Caco-2 (cell line): ENCODE measurements around the gene HKDC1. TPM values are rescaled to one million over a fixed set of nuclear protein-coding genes. Genes with fewer than 3 reads are reported as not detected.

Source experiments
- BruUV-seq: library from RNA; stranded (reverse); fragments of 400-500 nt; replicated peaks from 2 replicates; lab custom pipeline; 2021; lab: Mats Ljungman, UMichigan
- CTCF ChIA-PET: fragments of 300-600 bp; sonication (Branson Sonifier 250); formaldehyde crosslinking; loops from one replicate; lab custom pipeline; 2022; ENCODE audit warnings: antibody characterized with exemption; lab: Charles Lee
- POLR2A ChIA-PET: fragments of 300-600 bp; sonication (Branson Sonifier 250); formaldehyde crosslinking; loops from one replicate; lab custom pipeline; 2022; ENCODE audit warnings: antibody characterized with exemption; lab: Charles Lee
- DNase-seq, 2 experiments: peaks; one replicate each; pipeline versions ENCODE4 v3.0.0 to v3.0.0-alpha.2; 2020 to 2022
- H3K27me3 ChIP-seq: replicated peaks from 2 replicates; pipeline ENCODE4 v1.6.0; 2011; ENCODE audit warnings: low read length; ENCODE audit not compliant: control insufficient read depth, insufficient read depth
- H3K36me3 ChIP-seq: 2 replicates; pipeline ENCODE4 v1.5.1; 2011; ENCODE audit warnings: low read length; ENCODE audit not compliant: control insufficient read depth, insufficient read depth
- H3K4me1 ChIP-seq: fragments of 250-450 bp; sonication (Bioruptor Pico); 2 replicates; pipeline ENCODE4 v1.5.1; 2020; ENCODE audit warnings: mild to moderate bottlenecking
- H3K4me3 ChIP-seq: 2 replicates; pipeline ENCODE4 v1.5.1; 2011; ENCODE audit warnings: low read depth, mild to moderate bottlenecking, control low read depth, low read length
- H3K9me3 ChIP-seq: fragments of 250-450 bp; sonication (Bioruptor Pico); 2 replicates; pipeline ENCODE4 v1.5.1; 2020; ENCODE audit warnings: mild to moderate bottlenecking, moderate library complexity
- H3K27ac Mint-ChIP-seq: one replicate; pipeline ENCODE4 v1.8.0; 2022; ENCODE audit warnings: mixed read lengths; ENCODE audit not compliant: unreplicated experiment
- H3K27me3 Mint-ChIP-seq: one replicate; pipeline ENCODE4 v1.8.0; 2022; ENCODE audit warnings: mixed read lengths; ENCODE audit not compliant: insufficient read depth, unreplicated experiment
- H3K36me3 Mint-ChIP-seq: one replicate; pipeline ENCODE4 v1.8.0; 2022; ENCODE audit warnings: mild to moderate bottlenecking, mixed read lengths; ENCODE audit not compliant: insufficient read depth, unreplicated experiment
- H3K4me1 Mint-ChIP-seq: one replicate; pipeline ENCODE4 v1.8.0; 2022; ENCODE audit warnings: low read depth, mixed read lengths; ENCODE audit not compliant: unreplicated experiment
- H3K4me3 Mint-ChIP-seq: one replicate; pipeline ENCODE4 v1.8.0; 2022; ENCODE audit warnings: mild to moderate bottlenecking, moderate library complexity, mixed read lengths; ENCODE audit not compliant: unreplicated experiment
- H3K9me3 Mint-ChIP-seq: one replicate; pipeline ENCODE4 v1.8.0; 2022; ENCODE audit warnings: mixed read lengths; ENCODE audit not compliant: unreplicated experiment
- CTCF ChIP-seq, 2 experiments: fragments of 200-600 bp in 1 of 2; IDR thresholded peaks; 1 replicate in 1 of 2; 2 replicates in 1 of 2; pipeline versions ENCODE4 v1.5.1 to v1.8.0; 2011 to 2022; ENCODE audit warnings: antibody characterized with exemption in 1 of 2, control low read depth in 1 of 2, inconsistent platforms in 1 of 2, low read depth in 1 of 2, low read length in 1 of 2, mild to moderate bottlenecking in 1 of 2, moderate library complexity in 1 of 2; ENCODE audit not compliant: insufficient read depth in 1 of 2, severe bottlenecking in 1 of 2, unreplicated experiment in 1 of 2
- intact Hi-C: fragments of 100-400 bp; cut with micrococcal nuclease; formaldehyde crosslinking; loops from one replicate; pipeline ENCODE4 v1.10.0; 2022; ENCODE audit not compliant: unreplicated experiment
- total RNA-seq: library from RNA; stranded (reverse); gene quantifications from 2 replicates; pipeline ENCODE4 v1.2.3, GENCODE V29; 2022

The HKDC1 gene
- total RNA-seq, 1 experiment from 2014 or later = 24.5 TPM

- ChIA-PET CTCF (interaction anchor here (1.5 kb wide), 1 partner anchor 183 kb away, joined by 3 read pairs; no protein-coding TSS in a partner anchor), POLR2A (no interaction called here)
- Mint-ChIP-seq H3K9me3 (no peaks in the 10 kb centered on the region), H3K27ac (peak overlapping the region; percentile 6), H3K4me3 (no peak overlapping the region), H3K27me3 (no peaks in the 10 kb centered on the region), H3K36me3 (no peaks in the 10 kb centered on the region), H3K4me1 (peaks cover 30% of the 10 kb centered on the region)
- Histone ChIP-seq H3K36me3 (peaks cover under 1% of the 10 kb centered on the region; the same call in 1 of the 2 replicates), H3K27me3 (no peaks in the 10 kb centered on the region), H3K9me3 (no peaks in the 10 kb centered on the region), H3K4me1 (peaks cover 64% of the 10 kb centered on the region), H3K4me3 (no peak overlapping the region)
- intact Hi-C loops = no loop called here
- BruUV-seq = no TSS peak
- no peak for DNase-seq
- TF ChIP-seq CTCF (IDR thresholded peaks at IDR 0.05; ENCODE audit: insufficient read depth in 1 of 2, low read depth in 1 of 2, low read length in 1 of 2, severe bottlenecking in 1 of 2, unreplicated experiment in 1 of 2) = no peak
These were observed 4.9 kb downstream of the HKDC1 start for GRCh38 chr10:69224862-69225657.

- TF ChIP-seq CTCF (IDR thresholded peaks at IDR 0.05; ENCODE audit: insufficient read depth in 1 of 2, low read depth in 1 of 2, low read length in 1 of 2, severe bottlenecking in 1 of 2, unreplicated experiment in 1 of 2) = no peak
- no peak overlapping the region for H3K4me3 ChIP-seq
- CTCF ChIA-PET = interaction anchor here (1.4 kb wide), 1 partner anchor 183 kb away, joined by 4 read pairs; no protein-coding TSS in a partner anchor
- no peaks in the 10 kb centered on the region for H3K9me3 Mint-ChIP-seq
- H3K36me3 ChIP-seq = peaks cover 1% of the 10 kb centered on the region; the same call in 1 of the 2 replicates
- no peaks in the 10 kb centered on the region for H3K27me3 ChIP-seq
- H3K4me1 ChIP-seq = peaks cover 68% of the 10 kb centered on the region
- H3K4me1 Mint-ChIP-seq = peaks cover 24% of the 10 kb centered on the region
- POLR2A ChIA-PET = no interaction called here
- H3K36me3 Mint-ChIP-seq = no peaks in the 10 kb centered on the region
- intact Hi-C loops = no loop called here
- H3K27ac Mint-ChIP-seq = no peak overlapping the region
- H3K27me3 Mint-ChIP-seq = no peaks in the 10 kb centered on the region
- no peak overlapping the region for H3K4me3 Mint-ChIP-seq
- H3K9me3 ChIP-seq = no peaks in the 10 kb centered on the region
- BruUV-seq = no TSS peak
- DNase-seq = no peak
These were observed 5.5 kb downstream of the HKDC1 start for GRCh38 chr10:69225681-69226080.

GRCh38 chr10:69226919-69227450, 6.9 kb downstream of the HKDC1 start:
- no peak for TF ChIP-seq CTCF (IDR thresholded peaks at IDR 0.05; ENCODE audit: insufficient read depth in 1 of 2, low read depth in 1 of 2, low read length in 1 of 2, severe bottlenecking in 1 of 2, unreplicated experiment in 1 of 2)
- Histone ChIP-seq H3K9me3 (no peaks in the 10 kb centered on the region), H3K27me3 (no peaks in the 10 kb centered on the region), H3K36me3 (peaks cover 1% of the 10 kb centered on the region; the same call in 1 of the 2 replicates), H3K4me3 (no peak overlapping the region), H3K4me1 (peaks cover 63% of the 10 kb centered on the region)
- no TSS peak for BruUV-seq
- Mint-ChIP-seq H3K4me3 (no peak overlapping the region), H3K27me3 (no peaks in the 10 kb centered on the region), H3K36me3 (no peaks in the 10 kb centered on the region), H3K4me1 (peaks cover 18% of the 10 kb centered on the region), H3K27ac (no peak overlapping the region), H3K9me3 (no peaks in the 10 kb centered on the region)
- intact Hi-C loops = no loop called here
- no peak for DNase-seq
- ChIA-PET POLR2A (no interaction called here), CTCF (interaction anchor here (0.5 to 1.4 kb wide), 2 partner anchors 131 to 182 kb away, joined by 4 read pairs; no protein-coding TSS in a partner anchor)
